HG03175 (cell line): ENCODE measurements around the gene DAAM1.
A peak's percentile ranks its signal among the peaks of the same experiment; 100 is the strongest.

Source experiments
- ATAC-seq: cut with Tn5 transposase; IDR thresholded peaks from one replicate; pipeline ENCODE4 v1.9.1; 2021; ENCODE audit warnings: mild to moderate bottlenecking, moderate library complexity; ENCODE audit not compliant: unreplicated experiment

Gene DAAM1

DNA sequence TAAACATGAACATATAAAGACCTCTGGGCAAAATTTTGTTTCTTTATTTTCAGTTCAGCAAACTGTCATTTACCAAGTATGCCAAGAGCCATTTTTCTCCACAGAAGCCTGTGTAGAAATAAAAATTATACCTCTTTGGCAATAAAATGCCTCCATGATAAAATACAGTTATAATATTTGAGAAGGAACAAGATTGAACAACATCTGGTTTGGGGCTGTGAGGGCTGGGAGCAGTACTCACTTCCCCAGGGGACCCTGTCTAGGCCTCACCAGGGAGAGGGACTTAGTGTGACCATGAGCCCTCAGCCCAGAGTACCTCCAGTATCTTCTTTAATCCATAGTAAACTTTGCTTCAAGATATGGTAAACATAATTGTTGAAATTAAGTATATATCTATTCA, 65.1 kb downstream of the DAAM1 start:
- ATAC-seq = no peak

DNA sequence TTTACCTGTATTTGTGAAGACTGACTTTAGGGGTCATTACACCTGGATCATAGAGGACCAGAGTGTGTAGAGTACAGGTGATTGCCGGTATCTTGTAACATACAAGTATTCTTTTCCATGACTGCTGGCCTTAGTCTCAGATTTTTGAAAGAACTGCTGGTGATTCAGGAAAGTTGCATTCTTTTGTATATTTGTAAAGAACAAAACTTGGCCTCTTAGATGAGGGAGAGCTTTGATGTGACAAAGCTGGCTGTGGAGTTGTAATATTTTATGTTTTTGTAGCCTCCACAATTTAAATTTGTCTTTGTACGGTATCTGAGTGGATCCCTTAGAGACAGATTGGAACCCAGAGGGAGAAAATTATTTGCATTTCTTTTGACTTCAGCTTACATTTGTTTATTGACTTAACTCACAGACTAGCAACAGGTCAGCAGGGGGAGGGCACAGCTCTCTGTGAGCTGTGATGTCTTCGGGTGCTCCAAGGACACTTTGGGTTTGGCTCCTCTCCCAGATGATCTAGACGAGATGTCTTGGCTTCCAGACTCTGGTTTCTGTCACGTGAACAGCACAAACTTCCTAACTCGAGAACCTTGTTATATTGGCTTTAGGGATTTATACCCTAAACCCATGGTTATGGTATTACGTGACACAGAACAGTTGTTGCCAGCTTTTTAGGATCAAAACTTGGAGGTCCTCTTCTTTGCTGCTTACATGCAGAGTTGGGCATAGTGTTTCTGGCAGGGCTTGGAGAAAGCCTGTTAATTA, 65.9 kb downstream of the DAAM1 start:
- ATAC-seq = peak; percentile 14

DNA sequence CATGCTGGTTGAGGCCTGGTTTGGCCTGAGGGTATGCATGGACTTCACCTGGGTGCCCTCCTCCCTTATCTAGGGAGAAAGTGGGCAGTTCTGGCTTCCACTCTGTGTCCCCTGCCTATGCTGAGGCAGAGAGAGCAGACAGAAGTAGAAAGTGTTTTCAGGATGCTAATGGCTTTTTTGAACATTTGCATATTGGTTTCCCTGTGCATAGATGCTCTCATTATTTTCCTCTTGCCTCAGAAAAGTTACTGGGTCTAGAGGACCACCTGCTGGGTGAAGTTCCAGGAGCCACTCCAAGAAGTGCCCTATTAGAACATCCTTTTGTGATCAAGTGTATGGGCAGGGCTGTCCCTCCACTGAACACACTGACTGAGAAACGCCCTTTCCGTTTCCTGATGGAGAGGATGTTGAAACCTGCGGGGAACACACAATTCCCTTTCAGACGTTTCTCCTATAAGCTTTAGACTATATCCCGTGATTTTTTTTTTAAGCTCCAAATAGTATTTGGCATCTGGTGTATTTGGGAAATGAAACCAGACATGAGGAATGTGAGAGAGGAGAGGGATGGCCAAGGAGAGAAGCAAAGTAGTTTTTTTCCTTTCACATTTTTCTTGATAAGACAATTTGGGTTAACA, 66.6 kb downstream of the DAAM1 start:
- peak; percentile 39 for ATAC-seq

GRCh38 chr14:59256331-59256730, 67.9 kb downstream of the DAAM1 start:
- no peak for ATAC-seq

GRCh38 chr14:59261334-59261733, 72.9 kb downstream of the DAAM1 start:
- ATAC-seq = no peak

- ATAC-seq = no peak
These were observed 74.4 kb downstream of the DAAM1 start for GRCh38 chr14:59262717-59263454.

- ATAC-seq = no peak
These were observed 77.3 kb downstream of the DAAM1 start for GRCh38 chr14:59265808-59266207.

GRCh38 chr14:59267046-59267445, 78.6 kb downstream of the DAAM1 start:
- no peak for ATAC-seq

- no peak for ATAC-seq
These were observed 79.5 kb downstream of the DAAM1 start for GRCh38 chr14:59268011-59268410.

DNA sequence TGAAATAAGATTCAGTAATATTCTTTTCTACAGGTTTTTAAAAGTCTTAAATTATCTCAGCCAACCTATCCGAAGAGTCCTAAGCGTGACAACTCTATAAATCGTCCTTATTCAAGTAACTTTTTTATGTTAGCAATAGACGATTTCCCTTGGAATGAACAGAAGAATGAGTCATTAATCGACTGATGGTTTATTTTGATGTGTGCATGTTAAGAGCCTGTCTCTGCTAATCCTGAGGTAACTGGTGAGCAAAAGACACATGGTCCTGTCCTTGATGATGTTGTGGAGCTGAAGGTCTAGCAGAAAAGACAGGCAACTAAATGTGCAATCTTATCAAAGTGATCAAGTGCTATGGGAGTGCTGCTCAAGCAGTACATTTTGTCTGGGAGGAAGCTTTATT, 80.4 kb downstream of the DAAM1 start:
- ATAC-seq = no peak

- ATAC-seq = no peak
These were observed 81.0 kb downstream of the DAAM1 start for GRCh38 chr14:59269466-59269865.

DNA sequence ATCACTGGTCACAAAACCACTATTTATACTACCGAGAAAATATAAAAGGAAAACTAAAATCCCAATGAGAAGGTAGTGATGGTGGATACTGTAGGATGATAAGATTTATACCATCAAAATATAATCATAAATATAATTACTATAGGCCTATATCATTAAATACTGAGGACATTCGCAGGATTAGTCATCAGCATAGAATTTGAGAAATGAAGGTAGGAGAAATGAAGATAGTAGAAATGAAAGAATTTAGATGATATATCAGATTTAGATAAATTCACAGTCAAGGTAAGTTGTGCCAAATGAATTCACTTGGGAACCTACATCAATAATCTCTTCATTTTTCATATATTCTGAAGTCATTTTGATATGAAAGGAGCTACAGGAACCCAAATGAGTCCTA, 82.8 kb downstream of the DAAM1 start:
- ATAC-seq = no peak

DNA sequence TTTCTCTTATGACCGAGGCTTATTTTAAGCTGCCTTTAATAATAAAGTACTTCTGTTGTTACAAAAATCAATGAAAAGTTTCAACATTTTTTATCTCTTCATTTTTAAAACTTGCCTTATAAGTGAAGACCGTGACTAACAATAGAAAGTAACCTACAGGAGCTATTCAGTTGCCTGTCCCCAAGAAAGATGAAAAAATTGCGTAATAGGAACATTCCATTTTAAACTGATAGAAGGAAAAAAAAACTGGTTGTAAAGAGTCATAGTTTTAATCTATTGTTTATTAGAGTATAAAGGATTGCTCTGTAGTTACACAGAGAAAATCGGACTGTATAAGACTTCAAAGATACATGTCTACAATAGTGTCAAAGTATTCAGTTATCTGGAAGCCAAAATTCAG, 83.3 kb downstream of the DAAM1 start:
- ATAC-seq = no peak

GRCh38 chr14:59272633-59273032, 84.2 kb downstream of the DAAM1 start:
- no peak for ATAC-seq

- no peak for ATAC-seq
These were observed 85.3 kb downstream of the DAAM1 start for GRCh38 chr14:59273737-59274136.

GRCh38 chr14:59274991-59275391, 86.5 kb downstream of the DAAM1 start:
- peak; percentile 63 for ATAC-seq

DNA sequence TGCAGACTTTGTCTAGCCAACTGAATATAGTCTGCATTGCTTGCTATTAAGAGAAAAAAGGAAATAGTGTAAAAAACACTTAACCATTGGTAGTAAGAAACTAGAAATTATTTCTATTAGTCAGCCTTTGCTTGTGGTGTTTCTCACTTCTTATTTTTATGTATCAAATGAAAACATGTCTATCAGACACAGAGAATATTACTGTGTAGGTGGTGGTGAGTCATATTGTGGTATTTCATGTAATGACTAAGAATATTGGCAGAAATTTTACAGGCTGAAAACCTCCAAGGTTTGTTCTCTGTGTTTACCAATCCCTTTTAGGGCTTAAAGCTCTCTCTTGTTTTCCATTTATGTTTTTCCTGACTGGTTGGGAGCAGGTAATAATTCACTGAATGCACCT, 87.2 kb downstream of the DAAM1 start:
- ATAC-seq = peak; percentile 91

- ATAC-seq = no peak
These were observed 87.8 kb downstream of the DAAM1 start for GRCh38 chr14:59276235-59276634.

DNA sequence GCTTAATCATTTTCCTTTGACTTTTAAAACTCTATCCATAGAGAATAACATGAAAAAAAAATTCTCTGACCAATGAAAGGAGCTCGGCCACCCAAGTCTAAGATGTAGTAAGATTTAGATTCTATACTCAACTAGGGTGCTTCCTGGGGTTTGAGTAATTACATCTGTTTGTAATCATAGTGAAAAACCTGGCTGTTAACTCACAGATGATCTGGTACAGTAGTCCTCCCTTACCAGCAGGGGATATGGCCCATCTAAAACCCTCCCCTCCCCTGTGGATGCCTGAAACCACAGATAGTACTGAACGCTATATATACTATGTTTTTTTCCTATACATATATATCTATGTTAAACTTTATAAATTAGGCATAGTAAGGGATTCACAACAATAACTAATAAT, 89.2 kb downstream of the DAAM1 start:
- no peak for ATAC-seq

DNA sequence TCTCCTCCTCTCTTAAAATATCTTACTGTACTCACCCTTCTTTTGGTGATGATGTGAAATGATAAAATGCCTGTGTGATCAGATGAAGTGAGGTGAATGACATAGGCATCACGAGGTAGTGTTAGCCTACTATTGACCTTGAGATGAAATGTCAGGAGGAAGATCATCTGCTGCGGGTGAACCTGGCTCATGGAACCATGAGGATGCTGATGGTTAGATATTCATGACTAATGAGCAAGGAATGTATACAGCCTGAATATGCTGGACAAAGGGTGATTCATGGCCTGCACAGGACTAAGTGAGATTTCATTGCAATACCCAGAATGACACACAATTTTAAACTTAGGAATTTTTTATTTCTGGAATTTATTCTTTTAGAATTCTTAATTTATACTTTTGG, 89.6 kb downstream of the DAAM1 start:
- ATAC-seq = no peak

DNA sequence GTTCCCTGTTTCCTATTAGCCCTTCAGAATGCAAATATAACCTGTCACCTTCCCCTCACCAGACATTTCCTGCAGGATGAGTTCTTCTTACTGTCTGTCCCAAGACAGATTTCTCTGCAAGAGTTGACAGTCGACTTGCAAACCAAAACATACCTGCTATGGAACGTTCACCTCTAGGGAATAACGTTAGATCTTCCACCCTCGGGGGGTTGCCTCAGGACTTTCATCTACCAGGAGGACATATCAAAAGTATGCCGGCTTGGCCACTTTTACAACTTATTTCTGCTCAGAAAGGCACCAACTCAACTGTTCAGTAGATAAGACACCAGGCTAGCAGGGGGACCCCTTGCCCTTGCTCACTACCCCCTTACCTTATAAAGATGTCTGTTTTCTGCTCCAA, 92.5 kb downstream of the DAAM1 start:
- no peak for ATAC-seq
